Inflammatory macrophage treated with lipopolysaccharide for 4 hours (primary cell): ENCODE measurements around the gene C1QTNF1.
A peak's percentile ranks its signal among the peaks of the same experiment; 100 is the strongest.

Experiments used
- DNase-seq: peaks from one replicate; pipeline ENCODE4 v3.0.0-alpha.2; 2020

C1QTNF1 gene

DNA sequence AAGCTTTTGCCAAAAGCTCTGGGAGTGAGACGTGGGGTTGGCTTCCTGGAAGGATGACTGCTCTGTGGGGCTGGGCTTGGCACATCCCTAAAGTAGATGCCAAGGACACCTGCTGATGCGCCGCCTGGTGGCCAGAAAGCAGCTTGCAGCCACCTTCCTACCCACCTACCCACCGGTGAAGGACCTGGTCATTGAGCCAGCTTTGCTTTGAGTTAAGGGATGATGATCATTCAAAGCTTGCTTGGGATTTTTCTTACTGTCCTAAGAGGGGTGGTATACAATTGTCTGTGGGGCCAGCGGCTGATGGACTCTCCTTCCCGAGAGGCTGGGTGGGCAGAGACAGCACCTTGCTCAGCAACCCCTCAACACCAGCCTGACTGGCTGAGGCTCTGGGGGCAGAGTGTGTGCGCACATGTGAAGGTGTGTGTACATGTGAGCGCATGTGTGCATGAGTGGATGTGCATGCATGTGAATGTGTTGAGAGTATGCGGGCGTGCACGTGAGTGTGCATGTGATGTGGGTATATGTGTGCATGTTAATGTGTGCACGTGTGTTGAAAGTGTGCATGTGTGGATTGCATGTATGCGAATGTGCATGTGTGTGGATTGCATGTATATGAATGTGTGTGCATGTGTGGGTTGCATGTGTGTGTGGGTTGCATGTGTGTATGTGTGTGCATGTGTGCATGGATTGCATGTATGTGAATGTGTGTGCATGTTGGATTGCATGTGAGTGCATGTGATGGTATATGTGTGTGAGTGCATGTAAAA lies 18.6 kb downstream of the C1QTNF1 start:
- peak; percentile 75 for DNase-seq

GRCh38 chr17:79043191-79043930 lies 19.4 kb downstream of the C1QTNF1 start:
- DNase-seq = no peak

GRCh38 chr17:79043931-79044320 lies 20.0 kb downstream of the C1QTNF1 start:
- no peak for DNase-seq

DNA sequence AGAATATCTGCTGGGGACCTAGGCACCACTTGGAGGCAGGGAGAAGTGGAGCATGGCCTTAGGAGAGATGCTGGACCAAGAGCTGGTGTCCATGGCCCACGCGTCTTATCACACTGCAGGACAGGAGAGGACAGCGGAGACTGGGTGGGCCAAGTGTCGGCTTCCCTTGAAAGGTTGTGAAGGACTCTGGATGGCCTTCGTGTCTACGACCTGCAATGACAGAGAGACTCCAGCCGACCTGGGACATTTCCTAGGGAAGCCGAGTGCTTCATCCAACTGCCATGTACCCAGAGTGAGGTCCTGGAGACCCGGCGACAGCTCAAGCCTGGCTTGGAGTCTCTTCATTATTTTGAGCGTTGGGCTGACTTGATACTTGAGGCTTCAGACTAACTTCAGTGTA lies 20.5 kb downstream of the C1QTNF1 start:
- DNase-seq = no peak

DNA sequence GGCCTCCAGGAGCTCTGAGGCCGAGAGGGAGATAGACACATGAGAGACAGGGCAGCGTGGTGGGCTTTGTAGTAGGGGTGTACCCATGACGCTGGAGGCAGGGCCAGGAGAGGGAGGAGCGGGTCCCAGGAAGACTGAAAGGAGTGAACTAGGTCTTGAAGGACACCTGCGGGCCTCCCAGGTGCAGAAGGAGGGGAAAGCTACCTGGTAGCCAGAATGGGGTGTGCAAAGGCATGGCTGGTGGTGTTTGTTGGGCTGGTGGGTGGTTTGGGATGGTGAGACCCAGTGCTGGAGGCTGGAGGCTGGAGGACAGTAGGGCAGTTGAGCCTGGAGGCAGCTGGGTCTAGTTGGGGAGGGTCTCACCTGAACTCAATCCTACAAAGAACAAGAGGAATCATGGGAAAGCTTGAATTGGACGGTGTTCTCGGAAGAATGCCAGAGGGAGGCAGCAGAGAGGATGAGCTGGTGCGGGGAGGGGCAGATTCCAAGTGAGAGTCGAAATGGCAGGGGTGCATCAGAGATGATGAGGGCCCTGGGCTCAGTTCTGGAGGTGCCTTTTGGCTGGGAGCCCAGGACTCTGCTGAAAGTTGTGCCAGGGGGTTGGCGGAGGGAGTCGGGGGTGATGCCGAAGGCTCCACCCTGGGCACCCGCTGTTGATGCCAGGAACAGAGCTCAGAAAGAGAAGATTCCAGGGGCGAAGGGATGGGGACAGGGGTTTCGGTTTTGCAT lies 21.2 kb downstream of the C1QTNF1 start:
- DNase-seq = no peak

GRCh38 chr17:79045842-79046196 lies 21.9 kb downstream of the C1QTNF1 start:
- DNase-seq = peak; percentile 63

DNA sequence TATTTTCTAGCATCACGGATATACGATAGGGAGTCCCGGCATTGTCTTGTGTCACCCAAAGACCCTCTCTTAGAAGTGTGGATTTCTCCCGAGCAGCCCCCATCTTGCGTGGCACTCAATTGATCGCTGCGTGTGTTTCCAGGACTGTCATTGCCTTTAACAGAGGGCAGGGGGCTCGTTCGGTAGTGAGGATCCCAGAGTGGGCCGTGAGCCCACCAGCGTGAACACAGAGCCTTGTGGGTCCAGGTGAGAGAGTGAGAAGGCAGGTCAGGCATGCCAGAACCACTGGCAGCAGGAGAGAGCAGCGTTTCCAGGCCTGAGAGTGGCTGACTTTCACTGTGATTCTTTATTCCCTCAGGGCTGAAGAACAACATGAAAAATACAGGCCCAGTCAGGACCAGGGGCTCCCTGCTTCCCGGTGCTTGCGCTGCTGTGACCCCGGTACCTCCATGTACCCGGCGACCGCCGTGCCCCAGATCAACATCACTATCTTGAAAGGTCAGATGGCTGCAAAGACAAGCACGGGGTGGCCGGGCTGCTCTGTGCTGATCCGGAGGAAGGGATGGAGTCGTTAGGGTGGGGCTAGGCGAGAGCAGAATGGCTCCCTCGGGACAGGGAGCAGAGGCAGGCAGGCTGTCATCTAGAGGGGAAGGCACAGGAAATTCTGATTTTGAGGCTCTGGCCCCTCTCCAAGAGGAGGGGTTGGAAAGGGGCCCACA lies 22.4 kb downstream of the C1QTNF1 start:
- no peak for DNase-seq

GRCh38 chr17:79046916-79047280 lies 22.9 kb downstream of the C1QTNF1 start:
- no peak for DNase-seq

GRCh38 chr17:79047291-79047920 lies 23.4 kb downstream of the C1QTNF1 start:
- no peak for DNase-seq

DNA sequence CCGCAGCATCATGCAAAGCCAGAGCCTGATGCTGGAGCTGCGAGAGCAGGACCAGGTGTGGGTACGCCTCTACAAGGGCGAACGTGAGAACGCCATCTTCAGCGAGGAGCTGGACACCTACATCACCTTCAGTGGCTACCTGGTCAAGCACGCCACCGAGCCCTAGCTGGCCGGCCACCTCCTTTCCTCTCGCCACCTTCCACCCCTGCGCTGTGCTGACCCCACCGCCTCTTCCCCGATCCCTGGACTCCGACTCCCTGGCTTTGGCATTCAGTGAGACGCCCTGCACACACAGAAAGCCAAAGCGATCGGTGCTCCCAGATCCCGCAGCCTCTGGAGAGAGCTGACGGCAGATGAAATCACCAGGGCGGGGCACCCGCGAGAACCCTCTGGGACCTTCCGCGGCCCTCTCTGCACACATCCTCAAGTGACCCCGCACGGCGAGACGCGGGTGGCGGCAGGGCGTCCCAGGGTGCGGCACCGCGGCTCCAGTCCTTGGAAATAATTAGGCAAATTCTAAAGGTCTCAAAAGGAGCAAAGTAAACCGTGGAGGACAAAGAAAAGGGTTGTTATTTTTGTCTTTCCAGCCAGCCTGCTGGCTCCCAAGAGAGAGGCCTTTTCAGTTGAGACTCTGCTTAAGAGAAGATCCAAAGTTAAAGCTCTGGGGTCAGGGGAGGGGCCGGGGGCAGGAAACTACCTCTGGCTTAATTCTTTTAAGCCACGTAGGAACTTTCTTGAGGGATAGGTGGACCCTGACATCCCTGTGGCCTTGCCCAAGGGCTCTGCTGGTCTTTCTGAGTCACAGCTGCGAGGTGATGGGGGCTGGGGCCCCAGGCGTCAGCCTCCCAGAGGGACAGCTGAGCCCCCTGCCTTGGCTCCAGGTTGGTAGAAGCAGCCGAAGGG lies 24.2 kb downstream of the C1QTNF1 start:
- DNase-seq = no peak

- no peak for DNase-seq
These were observed 25.1 kb downstream of the C1QTNF1 start for GRCh38 chr17:79048826-79049755.

GRCh38 chr17:79049821-79050220 lies 25.9 kb downstream of the C1QTNF1 start:
- DNase-seq = no peak

DNA sequence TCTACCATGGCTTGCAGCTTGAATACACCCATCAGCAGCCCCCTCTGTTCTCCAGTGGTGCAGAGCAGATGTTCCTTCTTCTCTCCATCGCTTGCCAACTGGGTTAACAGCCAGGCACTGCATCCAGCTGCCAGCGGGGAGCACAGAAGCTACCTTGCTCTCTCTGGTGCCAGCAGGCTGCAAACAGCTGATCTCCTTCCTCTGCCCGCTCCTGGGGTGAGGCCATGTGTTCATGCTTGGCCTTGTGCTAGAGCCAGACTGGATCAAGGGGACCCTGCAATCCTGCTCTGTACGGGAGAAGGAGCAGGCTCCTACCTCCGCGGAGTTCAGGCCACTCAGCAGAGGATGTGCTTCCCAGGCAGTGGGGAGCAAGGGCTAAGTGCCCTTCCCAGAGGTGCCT lies 26.6 kb downstream of the C1QTNF1 start:
- DNase-seq = no peak

DNA sequence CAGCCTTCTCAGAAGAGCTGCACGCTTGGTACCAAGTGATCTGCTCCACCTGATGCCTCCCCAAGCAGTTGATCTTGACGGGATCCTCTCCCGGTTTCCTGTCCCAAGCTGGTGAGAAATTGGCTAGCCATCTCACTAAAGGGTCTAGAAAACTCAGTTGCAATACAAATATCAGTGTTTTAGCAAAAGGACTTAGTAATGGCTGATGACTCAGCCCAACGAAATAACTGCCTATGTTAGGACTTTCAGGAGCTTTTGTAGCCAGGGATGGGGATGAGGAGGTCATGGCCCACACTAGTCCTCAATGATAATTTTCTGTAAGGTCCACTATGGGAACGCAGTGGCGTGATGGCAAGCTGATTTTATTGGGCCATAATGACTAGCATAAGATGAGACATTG lies 27.3 kb downstream of the C1QTNF1 start:
- no peak for DNase-seq

- DNase-seq = no peak
These were observed 28.2 kb downstream of the C1QTNF1 start for GRCh38 chr17:79052131-79052530.

DNA sequence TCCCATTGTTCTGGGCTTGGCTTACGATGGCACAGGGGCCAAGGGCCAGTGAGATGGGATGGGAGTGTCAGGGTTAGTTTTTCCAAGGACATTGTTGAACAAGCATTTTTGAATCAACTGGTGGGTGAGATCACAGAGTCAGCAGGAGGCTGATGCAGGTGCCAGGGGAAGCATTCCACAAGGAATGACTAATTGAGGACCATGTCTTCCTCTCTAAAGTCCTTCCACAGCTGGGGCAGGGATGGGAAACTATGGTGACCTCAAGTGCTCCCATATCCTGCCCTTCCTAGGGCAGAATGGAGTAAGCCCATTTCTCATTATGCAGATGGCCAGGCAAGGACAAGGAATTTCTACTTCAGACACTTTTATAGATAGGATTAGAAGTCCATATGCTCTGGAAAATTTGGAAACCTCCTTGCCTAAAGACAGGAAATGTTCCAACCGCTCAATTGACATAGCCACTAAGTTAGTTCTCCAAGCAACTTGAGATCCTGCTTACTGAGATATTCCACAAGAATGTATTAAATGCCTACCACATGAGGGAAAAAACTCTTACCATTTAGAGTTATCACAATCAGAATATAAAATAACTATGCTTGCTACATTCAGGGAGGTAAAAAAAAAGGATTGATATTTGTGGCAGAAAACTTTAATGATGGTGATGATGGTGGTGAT lies 29.4 kb downstream of the C1QTNF1 start:
- DNase-seq = no peak

DNA sequence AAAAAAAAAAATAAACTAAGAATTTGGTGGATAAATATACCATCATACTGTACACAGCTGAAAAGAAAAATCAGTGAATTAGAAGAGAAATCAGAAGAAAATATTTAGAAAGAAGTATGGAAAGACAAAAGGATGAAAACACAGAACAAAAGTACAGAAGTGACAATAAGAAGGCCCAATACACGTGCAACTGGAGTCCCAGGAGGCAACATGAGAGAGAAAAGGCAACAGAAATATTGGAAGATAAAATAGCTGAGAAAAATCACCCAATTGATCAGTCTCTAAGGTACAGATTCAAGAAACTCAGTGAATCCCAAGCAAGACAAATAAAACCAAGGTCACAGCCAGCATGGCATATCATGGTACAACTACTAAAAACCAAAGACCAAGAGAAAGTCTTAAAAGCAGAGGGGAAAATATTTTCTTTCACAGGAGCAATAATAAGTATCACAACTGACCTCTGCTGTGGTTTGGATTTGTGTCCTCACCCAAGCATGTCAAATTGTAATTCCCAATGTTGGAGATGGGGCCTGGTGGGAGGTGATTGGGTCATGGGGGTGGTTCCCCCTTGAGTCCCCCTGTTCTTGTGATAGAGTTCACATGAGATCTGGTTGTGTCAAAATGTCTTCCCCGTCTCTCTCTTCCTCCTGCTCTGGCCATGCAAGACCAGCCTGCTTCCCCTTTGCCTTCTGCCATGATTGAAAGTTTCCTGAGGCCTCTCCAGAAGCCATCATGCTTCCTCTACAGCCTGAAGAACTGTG lies 30.4 kb downstream of the C1QTNF1 start:
- DNase-seq = peak; percentile 58

- no peak for DNase-seq
These were observed 31.2 kb downstream of the C1QTNF1 start for GRCh38 chr17:79055197-79055596.

GRCh38 chr17:79057737-79058385 lies 33.9 kb downstream of the C1QTNF1 start:
- peak; percentile 34 for DNase-seq
